HepG2 (cell line): ENCODE results near the gene RNF183. TPM values are rescaled to one million over a fixed set of nuclear protein-coding genes. Genes with fewer than 3 reads are reported as not detected.

ENCODE experiments used
- ATAC-seq: fragments of 200-7000 bp; cut with Tn5 transposase; 3 replicates; pipeline ENCODE4 v1.9.1; 2020; ENCODE audit warnings: mild to moderate bottlenecking, moderate library complexity
- BruUV-seq: library from RNA; stranded (reverse); fragments of 400-500 nt; replicated peaks from 2 replicates; lab custom pipeline; 2021; lab: Mats Ljungman, UMichigan
- CTCF ChIA-PET: fragments of 300-600 bp; formaldehyde crosslinking; extraction: SDS; loops from one replicate; lab custom pipeline; 2021; ENCODE audit warnings: low total read pairs, inconsistent platforms, low intra/inter-chr PET ratio; lab: Yijun Ruan, JAX
- POLR2A ChIA-PET: fragments of 350-600 bp; sonication (Branson Sonifier 250); formaldehyde crosslinking; loops from one replicate; lab custom pipeline; 2020; ENCODE audit warnings: antibody characterized with exemption, inconsistent platforms; lab: Yijun Ruan, JAX
- DNase-seq: peaks from one replicate; pipeline ENCODE4 v3.0.0-alpha.2; 2015; ENCODE audit warnings: low spot score
- FAIRE-seq: peaks from 3 replicates; lab custom pipeline; 2011; peaks lifted over from hg19 to GRCh38; lab: Jason Lieb, UNC
- H2AFZ ChIP-seq: one replicate; pipeline ENCODE4 v1.6.1; 2011; ENCODE audit warnings: low read length, inconsistent platforms
- H3K27ac ChIP-seq: fragments of 300-600 bp; 3 replicates; pipeline ENCODE4 v1.8.0; 2011; ENCODE audit warnings: mixed run types, mild to moderate bottlenecking, mixed read lengths, low read length, inconsistent platforms; ENCODE audit not compliant: insufficient read depth; ENCODE audit errors: extremely low read length
- H3K27me3 ChIP-seq, 2 experiments: fragments of 200-600 bp in 1 of 2; 2 replicates in 1 of 2; 3 replicates in 1 of 2; pipeline versions ENCODE4 v1.6.0 to v1.8.0; 2011; ENCODE audit warnings: low read length in 2 of 2, mild to moderate bottlenecking in 2 of 2, moderate library complexity in 2 of 2, inconsistent platforms in 1 of 2; ENCODE audit not compliant: insufficient read depth in 2 of 2, control insufficient read depth in 1 of 2
- H3K36me3 ChIP-seq, 2 experiments: fragments of 200-600 bp in 1 of 2; replicated peaks in 1 of 2; 2 replicates in 1 of 2; 3 replicates in 1 of 2; pipeline versions ENCODE4 v1.5.1 to v1.8.0; 2011; ENCODE audit warnings: low read length in 2 of 2, inconsistent platforms in 1 of 2; ENCODE audit not compliant: insufficient read depth in 2 of 2, control insufficient read depth in 1 of 2
- H3K4me1 ChIP-seq: 2 replicates; pipeline ENCODE4 v1.5.1; 2012; ENCODE audit warnings: low read length, inconsistent platforms; ENCODE audit not compliant: insufficient read depth
- H3K4me2 ChIP-seq: 2 replicates; pipeline ENCODE4 v1.6.0; 2011; ENCODE audit warnings: low read depth, low read length, inconsistent platforms
- H3K4me3 ChIP-seq, 3 experiments: fragments of 200-600 bp in 1 of 3; sonication (generic), shearing (Covaris generic) in 1 of 3; replicated peaks in 1 of 3; 2 replicates each; pipeline ENCODE4 v1.5.1; 2011 to 2016; ENCODE audit warnings: low read length in 3 of 3, inconsistent platforms in 2 of 3, low read depth in 2 of 3, mild to moderate bottlenecking in 2 of 3, control low read depth in 1 of 3, mixed read lengths in 1 of 3; ENCODE audit not compliant: insufficient read depth in 1 of 3
- H3K79me2 ChIP-seq: one replicate; pipeline ENCODE4 v1.6.1; 2011; ENCODE audit warnings: low read length, inconsistent platforms; ENCODE audit not compliant: insufficient read depth
- H3K9ac ChIP-seq: 2 replicates; pipeline ENCODE4 v1.6.0; 2011; ENCODE audit warnings: mild to moderate bottlenecking, low read depth, low read length, inconsistent platforms; ENCODE audit not compliant: insufficient read depth
- H3K9me3 ChIP-seq: 2 replicates; pipeline ENCODE4 v1.5.1; 2012; ENCODE audit warnings: mild to moderate bottlenecking, low read length
- H4K20me1 ChIP-seq: 2 replicates; pipeline ENCODE4 v1.6.0; 2011; ENCODE audit warnings: inconsistent platforms, mild to moderate bottlenecking, low read length, moderate library complexity; ENCODE audit not compliant: insufficient read depth
- CENPBD1 ChIP-seq: sonication (generic); formaldehyde crosslinking; IDR thresholded peaks from 2 replicates; pipeline ENCODE4 v1.8.0; 2022; ENCODE audit warnings: missing genetic modification reagents, low read depth, mild to moderate bottlenecking, borderline replicate concordance
- KLF12 ChIP-seq: sonication (generic); formaldehyde crosslinking; IDR thresholded peaks from 2 replicates; pipeline ENCODE4 v1.4.0; 2020; ENCODE audit warnings: missing genetic modification reagents, borderline replicate concordance
- KLF13 ChIP-seq: sonication (generic); formaldehyde crosslinking; IDR thresholded peaks from 2 replicates; pipeline ENCODE4 v1.4.0; 2020; ENCODE audit warnings: mild to moderate bottlenecking, missing genetic modification reagents
- MAF1 ChIP-seq: sonication (generic); formaldehyde crosslinking; IDR thresholded peaks from 2 replicates; pipeline ENCODE4 v1.5.0; 2020; ENCODE audit warnings: missing genetic modification reagents, borderline replicate concordance
- MAFK ChIP-seq, 2 experiments: IDR thresholded peaks in 1 of 2; conservative IDR thresholded peaks in 1 of 2; 2 replicates each; pipeline ENCODE4 v1.6.1; 2011; ENCODE audit warnings: improper control_type of control experiment in 2 of 2, low read length in 2 of 2
- PAXIP1 ChIP-seq: sonication (generic); formaldehyde crosslinking; conservative IDR thresholded peaks from 2 replicates; pipeline ENCODE4 v1.4.0; 2020; ENCODE audit warnings: mild to moderate bottlenecking, missing genetic modification reagents, moderate library complexity
- SMC3 ChIP-seq: IDR thresholded peaks from 2 replicates; pipeline ENCODE4 v1.6.1; 2011; ENCODE audit warnings: low read length, improper control_type of control experiment
- SOX6 ChIP-seq, 2 experiments: fragments of 450-650 bp in 1 of 2; sonication (generic) in 1 of 2; formaldehyde crosslinking in 1 of 2; IDR thresholded peaks; 2 replicates each; pipeline versions ENCODE4 v1.4.0 to v1.6.1; 2017 to 2020; ENCODE audit warnings: antibody characterized with exemption in 1 of 2, mild to moderate bottlenecking in 1 of 2, missing genetic modification reagents in 1 of 2
- TCF7 ChIP-seq: sonication (generic); IDR thresholded peaks from 2 replicates; pipeline ENCODE4 v1.6.1; 2016; ENCODE audit warnings: antibody characterized with exemption, low read depth
- THYN1 ChIP-seq: sonication (generic); formaldehyde crosslinking; IDR thresholded peaks from 2 replicates; pipeline ENCODE4 v1.8.1; 2023; ENCODE audit warnings: low read depth, mild to moderate bottlenecking, moderate library complexity, missing genetic modification reagents, borderline replicate concordance
- TIGD3 ChIP-seq: sonication (generic); formaldehyde crosslinking; IDR thresholded peaks from 2 replicates; pipeline ENCODE4 v1.5.1; 2020; ENCODE audit warnings: mild to moderate bottlenecking, missing genetic modification reagents, borderline replicate concordance
- ZBTB21 ChIP-seq: sonication (generic); formaldehyde crosslinking; IDR thresholded peaks from 2 replicates; pipeline ENCODE4 v1.4.0; 2020; ENCODE audit warnings: missing genetic modification reagents
- ZC3H4 ChIP-seq: sonication (generic); formaldehyde crosslinking; IDR thresholded peaks from 2 replicates; pipeline ENCODE4 v1.4.0; 2020; ENCODE audit warnings: missing genetic modification reagents, borderline replicate concordance
- ZNF460 ChIP-seq: sonication (generic); formaldehyde crosslinking; IDR thresholded peaks from 2 replicates; pipeline ENCODE4 v1.5.1; 2020; ENCODE audit warnings: missing genetic modification reagents, mild to moderate bottlenecking, borderline replicate concordance
- ZNF557 ChIP-seq: sonication (generic); formaldehyde crosslinking; IDR thresholded peaks from 2 replicates; pipeline ENCODE4 v1.4.0; 2020; ENCODE audit warnings: missing genetic modification reagents
- ZNF605 ChIP-seq: sonication (generic); formaldehyde crosslinking; IDR thresholded peaks from 2 replicates; pipeline ENCODE4 v1.8.0; 2022; ENCODE audit warnings: mild to moderate bottlenecking, missing genetic modification reagents
- ZNF800 ChIP-seq: sonication (generic); formaldehyde crosslinking; IDR thresholded peaks from 2 replicates; pipeline ENCODE4 v1.4.0; 2020; ENCODE audit warnings: missing genetic modification reagents
- WGBS: methylation state at CpG from one replicate; pipeline ENCODE4 v1.1.6; 2017; ENCODE audit warnings: low lambda C conversion rate; 5-methylcytosine and 5-hydroxymethylcytosine counted together
- in situ Hi-C: cut with HindIII; loops from 2 replicates; pipeline ENCODE4 v1.10.0; 2017; ENCODE audit warnings: low pct_unique_long_range_greater_than_20kb; ENCODE audit not compliant: extremely low pct_ligation_motif_present
- intact Hi-C: fragments of 100-400 bp; cut with micrococcal nuclease; formaldehyde crosslinking; loops from one replicate; pipeline ENCODE4 v1.10.0; 2022; ENCODE audit not compliant: unreplicated experiment
- polyA plus RNA-seq, 8 experiments: library from polyadenylated mRNA; depleted of rRNA in 3 of 8; stranded (reverse) in 7 of 8; unstranded in 1 of 8; fragments of >200 nt; fragmentation: Illumina TruSeq in 4 of 8; extraction: Trizol in 4 of 8; gene quantifications; 2 replicates each; pipeline versions ENCODE4 v1.2.1 to v1.2.3, GENCODE V29; 2011 to 2016; ENCODE audit warnings: low read depth in 4 of 8, missing spikeins in 1 of 8, mixed read lengths in 1 of 8; ENCODE audit not compliant: insufficient read depth in 1 of 8
- total RNA-seq, 5 experiments: library from RNA; depleted of rRNA; stranded (reverse); fragments of >200 nt; fragmentation: Illumina TruSeq; extraction: Trizol; gene quantifications; 2 replicates each; pipeline ENCODE4 v1.2.3, GENCODE V29; 2016; ENCODE audit warnings: low read depth in 1 of 5

Gene RNF183
- total and polyA plus RNA-seq, 2 of the 13 experiments (the other 11 are each of a cell fraction or from before 2014, with no cell fraction given) = 0.13 to 6.5 TPM

GRCh38 chr9:113352006-113352405 lies 48.8 kb upstream of the RNF183 start:
- H3K79me2 ChIP-seq = no peaks in the 10 kb centered on the region
- DNase-seq (peak; percentile 72), ATAC-seq (peak; percentile 72), FAIRE-seq (no peak)
- 5% methylated on average over 6 of the region's 6 CpGs for whole genome bisulfite sequencing
- no peaks in the 10 kb centered on the region for H4K20me1 ChIP-seq
- peak overlapping the region; percentile 25; the same call in 1 of the 2 replicates for H3K4me2 ChIP-seq
- H3K36me3 ChIP-seq = no peaks in the 10 kb centered on the region
- H3K9me3 ChIP-seq = no peaks in the 10 kb centered on the region
- H3K9ac ChIP-seq = no peak overlapping the region
- H3K4me1 ChIP-seq = peaks cover 35% of the 10 kb centered on the region
- no peak overlapping the region for H3K4me3 ChIP-seq
- peaks cover 0 to 28% of the 10 kb centered on the region in 2 experiments; a peak in 3 of 5 replicates for H3K27me3 ChIP-seq
- intact Hi-C loops (no loop called here), in situ Hi-C loops (loop anchor here (5.0 kb wide), 1 partner anchor 50 kb away; the partner anchor contains the start of gene ALAD)
- no peak overlapping the region for H3K27ac ChIP-seq
- ChIA-PET POLR2A (interaction anchor here (0.6 to 1.5 kb wide), 3 partner anchors 12 to 58 kb away, joined by 3 to 4 read pairs (median 4); partner anchors contain the start of genes C9orf43, POLE3 and WDR31), CTCF (no interaction called here)
- H2AFZ ChIP-seq = no peak overlapping the region
- no TSS peak for BruUV-seq
- TF ChIP-seq MAF1 (CRISPR knock-in tag) (no peak), THYN1 (CRISPR knock-in tag) (no peak), ZNF605 (CRISPR knock-in tag) (no peak), KLF13 (no peak), ZC3H4 (CRISPR knock-in tag) (no peak), KLF12 (CRISPR knock-in tag) (no peak), MAFK (conservative IDR thresholded peaks at IDR 0.05 in 1 of 2, IDR thresholded peaks at IDR 0.05 in 1 of 2; ENCODE audit: low read length in 2 of 2) (no peak), CENPBD1 (CRISPR knock-in tag) (no peak), TCF7 (0 out of 2 replicates have a peak, but pooled peaks have one; percentile 13), PAXIP1 (CRISPR knock-in tag) (peak; percentile 40), ZNF800 (CRISPR knock-in tag) (no peak), ZBTB21 (no peak), SMC3 (no peak), ZNF460 (CRISPR knock-in tag) (peak; percentile 13; the same call in 1 of the 2 replicates), TIGD3 (CRISPR knock-in tag) (no peak), SOX6 (IDR thresholded peaks at IDR 0.05) (no peak), SOX6 (CRISPR knock-in tag; IDR thresholded peaks at IDR 0.05) (0 out of 2 replicates have a peak, but pooled peaks have one; percentile 14), ZNF557 (CRISPR knock-in tag) (no peak)
